Nephron progenitor cell (in vitro differentiated cells): ENCODE results near the gene FGD5.

Experiments
- DNase-seq: peaks from one replicate; pipeline ENCODE4 v3.0.0; 2021
- H3K27ac Mint-ChIP-seq: 2 replicates; pipeline ENCODE4 v1.8.0; 2021; ENCODE audit warnings: mild to moderate bottlenecking, moderate library complexity, mixed read lengths
- H3K27me3 Mint-ChIP-seq: 2 replicates; pipeline ENCODE4 v1.8.0; 2021; ENCODE audit warnings: mild to moderate bottlenecking, low read depth, mixed read lengths; ENCODE audit not compliant: poor library complexity
- H3K36me3 Mint-ChIP-seq: 2 replicates; pipeline ENCODE4 v1.8.0; 2021; ENCODE audit warnings: low read depth, mixed read lengths
- H3K4me1 Mint-ChIP-seq: 2 replicates; pipeline ENCODE4 v1.8.0; 2021; ENCODE audit warnings: mixed read lengths
- H3K4me3 Mint-ChIP-seq: 2 replicates; pipeline ENCODE4 v1.8.0; 2021; ENCODE audit warnings: mild to moderate bottlenecking, moderate library complexity, mixed read lengths
- H3K9me3 Mint-ChIP-seq: 2 replicates; pipeline ENCODE4 v1.8.0; 2021; ENCODE audit warnings: mild to moderate bottlenecking, moderate library complexity, mixed read lengths
- CTCF ChIP-seq: fragments of 200-600 bp; sonication (generic); IDR thresholded peaks from 2 replicates; pipeline ENCODE4 v1.5.0; 2021; ENCODE audit warnings: antibody characterized with exemption

FGD5 gene

GRCh38 chr3:14870783-14871060, 52.0 kb downstream of the FGD5 start:
- H3K36me3 Mint-ChIP-seq, result no peaks in the 10 kb centered on the region
- no peak overlapping the region for H3K4me3 Mint-ChIP-seq
- H3K9me3 Mint-ChIP-seq, result no peaks in the 10 kb centered on the region
- no peak for TF ChIP-seq CTCF
- DNase-seq, result no peak
- H3K4me1 Mint-ChIP-seq, result peaks cover 10% of the 10 kb centered on the region
- no peak overlapping the region for H3K27ac Mint-ChIP-seq
- H3K27me3 Mint-ChIP-seq, result peaks cover 34% of the 10 kb centered on the region

GRCh38 chr3:14871456-14872200, 52.9 kb downstream of the FGD5 start:
- no peak for TF ChIP-seq CTCF
- no peak overlapping the region for H3K27ac Mint-ChIP-seq
- no peak for DNase-seq
- H3K4me1 Mint-ChIP-seq, result peaks cover 11% of the 10 kb centered on the region
- no peaks in the 10 kb centered on the region for H3K9me3 Mint-ChIP-seq
- peaks cover 31% of the 10 kb centered on the region for H3K27me3 Mint-ChIP-seq
- no peak overlapping the region for H3K4me3 Mint-ChIP-seq
- no peaks in the 10 kb centered on the region for H3K36me3 Mint-ChIP-seq

- Mint-ChIP-seq H3K4me3 (no peak overlapping the region), H3K4me1 (peaks cover 20% of the 10 kb centered on the region), H3K27me3 (peaks cover 29% of the 10 kb centered on the region), H3K36me3 (no peaks in the 10 kb centered on the region), H3K9me3 (no peaks in the 10 kb centered on the region), H3K27ac (no peak overlapping the region)
- DNase-seq, result no peak
- no peak for TF ChIP-seq CTCF
These were observed 53.9 kb downstream of the FGD5 start for GRCh38 chr3:14872706-14873105.

- no peak overlapping the region for H3K27ac Mint-ChIP-seq
- H3K4me3 Mint-ChIP-seq, result no peak overlapping the region
- H3K27me3 Mint-ChIP-seq, result peaks cover 33% of the 10 kb centered on the region
- TF ChIP-seq CTCF, result no peak
- H3K9me3 Mint-ChIP-seq, result no peaks in the 10 kb centered on the region
- peaks cover 27% of the 10 kb centered on the region for H3K4me1 Mint-ChIP-seq
- no peak for DNase-seq
- H3K36me3 Mint-ChIP-seq, result no peaks in the 10 kb centered on the region
These were observed 56.0 kb downstream of the FGD5 start for GRCh38 chr3:14874784-14875183.

- H3K4me1 Mint-ChIP-seq, result peaks cover 30% of the 10 kb centered on the region
- TF ChIP-seq CTCF, result no peak
- peaks cover 27% of the 10 kb centered on the region for H3K27me3 Mint-ChIP-seq
- no peak for DNase-seq
- peak overlapping the region; percentile 79 for H3K27ac Mint-ChIP-seq
- no peaks in the 10 kb centered on the region for H3K36me3 Mint-ChIP-seq
- no peaks in the 10 kb centered on the region for H3K9me3 Mint-ChIP-seq
- H3K4me3 Mint-ChIP-seq, result no peak overlapping the region
These were observed 56.8 kb downstream of the FGD5 start for GRCh38 chr3:14875411-14876175.

GRCh38 chr3:14876921-14877333, 58.2 kb downstream of the FGD5 start:
- peaks cover 21% of the 10 kb centered on the region for H3K27me3 Mint-ChIP-seq
- TF ChIP-seq CTCF, result no peak
- H3K36me3 Mint-ChIP-seq, result no peaks in the 10 kb centered on the region
- no peaks in the 10 kb centered on the region for H3K9me3 Mint-ChIP-seq
- DNase-seq, result no peak
- H3K27ac Mint-ChIP-seq, result no peak overlapping the region
- H3K4me3 Mint-ChIP-seq, result no peak overlapping the region
- peaks cover 37% of the 10 kb centered on the region for H3K4me1 Mint-ChIP-seq
